ENCODE results near the gene PREX1. TPM values are rescaled to one million over a fixed set of nuclear protein-coding genes. Genes with fewer than 3 reads are reported as not detected.
A peak's percentile ranks its signal among the peaks of the same experiment; 100 is the strongest.
"Not testable (repeated sequence)": the region's sequence is repeated elsewhere in the genome, so short reads cannot be mapped to it uniquely, and the experiment has no call there.

PREX1 gene
- total and polyA plus RNA-seq, 4 donors = 20.4 to 49.0 (median 42.6) TPM

GRCh38 chr20:48756774-48757173 lies 71.0 kb downstream of the PREX1 start:
- H3K4me3 ChIP-seq (ENCODE audit: low read length in 2 of 2); H3K4me1 ChIP-seq (ENCODE audit: control insufficient read depth in 1 of 2, insufficient read depth in 2 of 2, low read length in 2 of 2); intact Hi-C loops (cut with DNase I); DNase-seq; H3K27me3 ChIP-seq (ENCODE audit: control insufficient read depth in 1 of 2, insufficient read depth in 2 of 2, low read length in 1 of 2); H3K36me3 ChIP-seq (ENCODE audit: control insufficient read depth in 1 of 2, insufficient read depth in 2 of 2, low read length in 1 of 2); H3K27ac ChIP-seq (ENCODE audit: low read depth in 1 of 2, low read length in 2 of 2); H3K9me3 ChIP-seq (ENCODE audit: control insufficient read depth, low read length); ATAC-seq (ENCODE audit: low FRiP score): not testable (repeated sequence)
- 94 to 97% methylated on average over 6 of the region's 6 CpGs for WGBS, 2 donors

DNA sequence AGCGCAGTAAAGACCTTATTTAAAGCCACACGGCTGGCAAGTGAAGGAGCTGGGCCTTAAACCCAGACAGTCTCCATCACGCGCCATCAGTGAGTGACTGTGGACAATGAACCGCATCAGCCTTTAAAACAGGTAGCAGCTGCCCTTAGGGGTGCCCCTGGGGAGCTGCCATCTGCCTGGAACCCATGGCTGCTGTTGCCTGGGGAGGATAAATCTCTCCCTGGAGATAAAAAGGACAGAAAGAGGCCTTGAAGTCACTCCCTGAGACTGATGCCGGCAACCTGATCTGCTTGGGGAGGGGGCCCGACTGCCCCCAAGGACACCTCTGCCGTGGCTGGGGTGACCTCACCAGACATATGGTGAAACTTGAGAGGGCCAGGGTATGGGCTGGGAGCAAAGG lies 73.5 kb downstream of the PREX1 start:
- WGBS, 2 donors = 81 to 82% methylated on average over 8 of the region's 8 CpGs
- intact Hi-C loops (cut with DNase I) = no loop called here
- ATAC-seq (ENCODE audit: low FRiP score) = no peak

GRCh38 chr20:48752963-48753362 lies 74.8 kb downstream of the PREX1 start:
- intact Hi-C loops (cut with DNase I) = no loop called here
- peaks cover 1% of the 10 kb centered on the region for H3K9me3 ChIP-seq (ENCODE audit: control insufficient read depth, low read length)
- H3K27ac ChIP-seq (ENCODE audit: low read depth in 1 of 2, low read length in 2 of 2) = no peak overlapping the region
- ATAC-seq (ENCODE audit: low FRiP score) (no peak), DNase-seq (peak in 1 of 2 donors; percentile 0)
- 93 to 94% methylated on average over 6 of the region's 6 CpGs for WGBS, 2 donors
- no peak overlapping the region for H3K4me3 ChIP-seq (ENCODE audit: low read length in 2 of 2)
- H3K4me1 ChIP-seq (ENCODE audit: control insufficient read depth in 1 of 2, insufficient read depth in 2 of 2, low read length in 2 of 2) = no peaks in the 10 kb centered on the region
- H3K27me3 ChIP-seq (ENCODE audit: control insufficient read depth in 1 of 2, insufficient read depth in 2 of 2, low read length in 1 of 2) = no peaks in the 10 kb centered on the region
- H3K36me3 ChIP-seq (ENCODE audit: control insufficient read depth in 1 of 2, insufficient read depth in 2 of 2, low read length in 1 of 2) = no peaks in the 10 kb centered on the region

More for the DNA sequence above, 73.5 kb downstream of the PREX1 start:
- Histone ChIP-seq H3K27me3 (ENCODE audit: control insufficient read depth in 1 of 2, insufficient read depth in 2 of 2, low read length in 1 of 2) (no peaks in the 10 kb centered on the region), H3K9me3 (ENCODE audit: control insufficient read depth, low read length) (peaks cover 1% of the 10 kb centered on the region), H3K4me1 (ENCODE audit: control insufficient read depth in 1 of 2, insufficient read depth in 2 of 2, low read length in 2 of 2) (no peaks in the 10 kb centered on the region), H3K4me3 (ENCODE audit: low read length in 2 of 2) (no peak overlapping the region), H3K36me3 (ENCODE audit: control insufficient read depth in 1 of 2, insufficient read depth in 2 of 2, low read length in 1 of 2) (no peaks in the 10 kb centered on the region), H3K27ac (ENCODE audit: low read depth in 1 of 2, low read length in 2 of 2) (no peak overlapping the region)
- DNase-seq = peak in 1 of 2 donors; percentile 36

DNA sequence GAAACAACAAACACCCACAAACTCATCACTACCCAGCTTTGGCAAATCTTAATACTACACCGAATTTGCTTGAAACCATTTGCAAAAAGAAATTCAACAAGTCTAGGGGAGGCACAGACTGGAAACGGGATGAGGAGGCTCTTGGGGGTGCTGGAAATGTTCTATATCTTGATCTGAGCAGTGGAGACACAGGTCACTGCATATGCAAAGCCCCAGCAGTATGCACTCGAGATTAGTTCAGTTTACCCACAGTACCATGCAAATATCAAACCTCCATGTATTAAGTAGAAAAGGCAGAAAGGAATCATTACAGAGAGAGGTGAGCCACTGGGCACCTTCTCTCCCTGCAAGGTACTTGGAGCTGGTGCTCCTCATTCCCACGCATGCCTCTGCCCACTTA lies 75.9 kb downstream of the PREX1 start:
- no peak for ATAC-seq (ENCODE audit: low FRiP score)
- intact Hi-C loops (cut with DNase I) = no loop called here
- H3K4me3 ChIP-seq (ENCODE audit: low read length in 2 of 2) = no peak overlapping the region
- WGBS, 2 donors = 77 to 78% methylated on average over 4 of the region's 4 CpGs
- H3K27ac ChIP-seq (ENCODE audit: low read depth in 1 of 2, low read length in 2 of 2) = no peak overlapping the region
- peaks cover 0 to 2% of the 10 kb centered on the region in 2 donors for H3K36me3 ChIP-seq (ENCODE audit: control insufficient read depth in 1 of 2, insufficient read depth in 2 of 2, low read length in 1 of 2)
- H3K27me3 ChIP-seq (ENCODE audit: control insufficient read depth in 1 of 2, insufficient read depth in 2 of 2, low read length in 1 of 2) = no peaks in the 10 kb centered on the region
- DNase-seq = no peak
- H3K4me1 ChIP-seq (ENCODE audit: control insufficient read depth in 1 of 2, insufficient read depth in 2 of 2, low read length in 2 of 2) = no peaks in the 10 kb centered on the region
- peaks cover 1% of the 10 kb centered on the region for H3K9me3 ChIP-seq (ENCODE audit: control insufficient read depth, low read length)

- no peak overlapping the region for H3K27ac ChIP-seq (ENCODE audit: low read depth in 1 of 2, low read length in 2 of 2)
- ATAC-seq (ENCODE audit: low FRiP score) = peak; percentile 54
- peak; percentile 78 to 87 for DNase-seq
- H3K4me3 ChIP-seq (ENCODE audit: low read length in 2 of 2) = no peak overlapping the region
- H3K36me3 ChIP-seq (ENCODE audit: control insufficient read depth in 1 of 2, insufficient read depth in 2 of 2, low read length in 1 of 2) = peaks cover 0 to 2% of the 10 kb centered on the region in 2 donors
- H3K9me3 ChIP-seq (ENCODE audit: control insufficient read depth, low read length) = peaks cover 1% of the 10 kb centered on the region
- 74% methylated on average over 18 of the region's 18 CpGs for WGBS, 2 donors
- H3K27me3 ChIP-seq (ENCODE audit: control insufficient read depth in 1 of 2, insufficient read depth in 2 of 2, low read length in 1 of 2) = no peaks in the 10 kb centered on the region
- no peaks in the 10 kb centered on the region for H3K4me1 ChIP-seq (ENCODE audit: control insufficient read depth in 1 of 2, insufficient read depth in 2 of 2, low read length in 2 of 2)
- intact Hi-C loops (cut with DNase I) = no loop called here
Observed at GRCh38 chr20:48750941-48751635, 76.7 kb downstream of the PREX1 start.

DNA sequence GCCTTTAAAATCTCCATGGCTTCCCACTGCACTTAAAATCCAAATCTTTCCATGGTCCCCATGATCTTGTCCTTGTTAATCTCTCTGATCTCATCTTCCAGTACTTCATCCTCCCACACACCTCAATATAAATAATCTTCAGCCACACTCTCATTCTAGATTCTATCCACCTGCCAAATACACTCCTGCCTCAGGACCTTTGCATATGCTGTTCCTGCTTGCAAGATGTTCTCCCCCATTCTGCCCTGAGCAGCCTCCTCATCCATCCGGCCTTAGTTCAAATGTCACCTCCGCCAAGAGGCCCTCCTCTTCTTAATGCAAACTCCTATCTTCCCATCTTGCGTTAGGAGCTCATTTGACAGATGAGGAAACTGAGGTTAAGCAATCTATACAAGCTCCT lies 77.4 kb downstream of the PREX1 start:
- Histone ChIP-seq H3K27me3 (ENCODE audit: control insufficient read depth in 1 of 2, insufficient read depth in 2 of 2, low read length in 1 of 2) (no peaks in the 10 kb centered on the region), H3K27ac (ENCODE audit: low read depth in 1 of 2, low read length in 2 of 2) (no peak overlapping the region), H3K4me1 (ENCODE audit: control insufficient read depth in 1 of 2, insufficient read depth in 2 of 2, low read length in 2 of 2) (no peaks in the 10 kb centered on the region), H3K4me3 (ENCODE audit: low read length in 2 of 2) (no peak overlapping the region), H3K36me3 (ENCODE audit: control insufficient read depth in 1 of 2, insufficient read depth in 2 of 2, low read length in 1 of 2) (peaks cover 0 to 2% of the 10 kb centered on the region in 2 donors), H3K9me3 (ENCODE audit: control insufficient read depth, low read length) (peaks cover 1% of the 10 kb centered on the region)
- DNase-seq (peak in 1 of 2 donors; percentile 4), ATAC-seq (ENCODE audit: low FRiP score) (no peak)
- intact Hi-C loops (cut with DNase I) = no loop called here
- WGBS, 2 donors = 97 to 98% methylated on average over 3 of the region's 3 CpGs

DNA sequence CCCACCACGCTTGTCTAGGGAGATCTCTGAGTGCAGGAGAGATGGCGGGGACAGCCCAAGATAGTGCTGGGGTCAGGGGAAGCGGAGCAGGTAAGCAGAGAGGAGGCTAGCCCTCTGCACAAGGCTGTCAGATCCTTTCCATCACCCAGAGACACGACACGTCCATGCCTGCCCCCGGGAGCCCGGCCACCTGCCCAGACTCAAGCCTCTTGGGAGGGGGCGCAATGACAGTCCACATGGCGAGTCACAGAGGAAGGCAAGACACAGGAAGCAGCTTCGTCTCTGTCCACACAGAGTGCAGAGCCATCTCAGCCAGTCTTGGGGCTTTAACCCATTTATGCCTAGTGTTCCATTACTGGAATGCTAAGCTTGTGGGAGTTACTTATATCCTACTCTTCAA lies 78.4 kb downstream of the PREX1 start:
- intact Hi-C loops (cut with DNase I) = no loop called here
- 89 to 91% methylated on average over 10 of the region's 10 CpGs for WGBS, 2 donors
- no peak for ATAC-seq (ENCODE audit: low FRiP score)
- Histone ChIP-seq H3K4me3 (ENCODE audit: low read length in 2 of 2) (no peak overlapping the region), H3K27me3 (ENCODE audit: control insufficient read depth in 1 of 2, insufficient read depth in 2 of 2, low read length in 1 of 2) (no peaks in the 10 kb centered on the region), H3K27ac (ENCODE audit: low read depth in 1 of 2, low read length in 2 of 2) (no peak overlapping the region), H3K4me1 (ENCODE audit: control insufficient read depth in 1 of 2, insufficient read depth in 2 of 2, low read length in 2 of 2) (no peaks in the 10 kb centered on the region), H3K9me3 (ENCODE audit: control insufficient read depth, low read length) (no peaks in the 10 kb centered on the region), H3K36me3 (ENCODE audit: control insufficient read depth in 1 of 2, insufficient read depth in 2 of 2, low read length in 1 of 2) (peaks cover 0 to 2% of the 10 kb centered on the region in 2 donors)
- DNase-seq = peak in 1 of 2 donors; percentile 46

DNA sequence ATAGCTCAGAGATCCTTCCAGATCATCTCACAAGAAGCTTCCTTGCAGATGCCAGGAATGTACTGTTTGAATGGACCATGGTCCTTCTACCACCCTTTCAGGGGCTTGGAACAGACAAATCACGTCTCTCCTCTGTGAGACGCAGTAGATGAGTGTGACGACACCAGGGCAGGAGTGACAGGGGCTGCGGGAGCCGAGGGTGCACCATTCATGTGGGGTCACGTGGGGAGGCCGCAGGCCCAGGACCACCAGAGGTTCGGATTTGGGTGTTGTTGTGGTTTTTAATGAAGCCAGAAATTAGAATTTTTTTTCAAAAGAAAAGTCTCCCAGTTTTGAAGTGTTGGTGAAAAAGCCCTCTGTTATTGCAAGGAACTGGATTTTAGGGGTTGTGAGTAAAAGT lies 79.2 kb downstream of the PREX1 start:
- peak in 1 of 2 donors; percentile 66 for DNase-seq
- H3K4me1 ChIP-seq (ENCODE audit: control insufficient read depth in 1 of 2, insufficient read depth in 2 of 2, low read length in 2 of 2) = no peaks in the 10 kb centered on the region
- peaks cover 0 to 4% of the 10 kb centered on the region in 2 donors for H3K36me3 ChIP-seq (ENCODE audit: control insufficient read depth in 1 of 2, insufficient read depth in 2 of 2, low read length in 1 of 2)
- H3K27ac ChIP-seq (ENCODE audit: low read depth in 1 of 2, low read length in 2 of 2) = no peak overlapping the region
- ATAC-seq (ENCODE audit: low FRiP score) = no peak
- no peaks in the 10 kb centered on the region for H3K27me3 ChIP-seq (ENCODE audit: control insufficient read depth in 1 of 2, insufficient read depth in 2 of 2, low read length in 1 of 2)
- 89 to 94% methylated on average over 8 of the region's 8 CpGs for WGBS, 2 donors
- no peaks in the 10 kb centered on the region for H3K9me3 ChIP-seq (ENCODE audit: control insufficient read depth, low read length)
- intact Hi-C loops (cut with DNase I) = no loop called here
- no peak overlapping the region for H3K4me3 ChIP-seq (ENCODE audit: low read length in 2 of 2)

- 83 to 88% methylated on average over 15 of the region's 15 CpGs for WGBS, 2 donors
- ATAC-seq (ENCODE audit: low FRiP score) (no peak), DNase-seq (peak in 1 of 2 donors; percentile 69)
- Histone ChIP-seq H3K4me3 (ENCODE audit: low read length in 2 of 2) (no peak overlapping the region), H3K27me3 (ENCODE audit: control insufficient read depth in 1 of 2, insufficient read depth in 2 of 2, low read length in 1 of 2) (no peaks in the 10 kb centered on the region), H3K9me3 (ENCODE audit: control insufficient read depth, low read length) (no peaks in the 10 kb centered on the region), H3K4me1 (ENCODE audit: control insufficient read depth in 1 of 2, insufficient read depth in 2 of 2, low read length in 2 of 2) (no peaks in the 10 kb centered on the region), H3K27ac (ENCODE audit: low read depth in 1 of 2, low read length in 2 of 2) (no peak overlapping the region), H3K36me3 (ENCODE audit: control insufficient read depth in 1 of 2, insufficient read depth in 2 of 2, low read length in 1 of 2) (peaks cover 0 to 4% of the 10 kb centered on the region in 2 donors)
- intact Hi-C loops (cut with DNase I) = no loop called here
Observed at GRCh38 chr20:48747840-48748414, 79.9 kb downstream of the PREX1 start.
